HG03108 (cell line): ENCODE measurements around the gene AK4.

Source experiments
- ATAC-seq: cut with Tn5 transposase; IDR thresholded peaks from one replicate; pipeline ENCODE4 v1.9.1; 2021; ENCODE audit warnings: moderate library complexity; ENCODE audit not compliant: unreplicated experiment

The AK4 gene

GRCh38 chr1:65175171-65176055 lies 27.4 kb downstream of the AK4 start:
- no peak for ATAC-seq

- no peak for ATAC-seq
Measured at GRCh38 chr1:65176056-65176450, 28.1 kb downstream of the AK4 start.

GRCh38 chr1:65176591-65176990 lies 28.6 kb downstream of the AK4 start:
- no peak for ATAC-seq

- no peak for ATAC-seq
Measured at GRCh38 chr1:65177457-65177856, 29.5 kb downstream of the AK4 start.

GRCh38 chr1:65178235-65178634 lies 30.2 kb downstream of the AK4 start:
- ATAC-seq, result no peak

GRCh38 chr1:65179148-65179547 lies 31.1 kb downstream of the AK4 start:
- ATAC-seq, result no peak

- no peak for ATAC-seq
Measured at GRCh38 chr1:65180977-65181376, 33.0 kb downstream of the AK4 start.

GRCh38 chr1:65182658-65183268 lies 34.8 kb downstream of the AK4 start:
- no peak for ATAC-seq

- ATAC-seq, result no peak
Measured at GRCh38 chr1:65189576-65190115, 41.6 kb downstream of the AK4 start.

GRCh38 chr1:65190229-65190628 lies 42.2 kb downstream of the AK4 start:
- no peak for ATAC-seq

GRCh38 chr1:65193129-65193695 lies 45.2 kb downstream of the AK4 start:
- ATAC-seq, result no peak

- no peak for ATAC-seq
Measured at GRCh38 chr1:65195495-65196417, 47.8 kb downstream of the AK4 start.

- ATAC-seq, result no peak
Measured at GRCh38 chr1:65196926-65197325, 48.9 kb downstream of the AK4 start.

- ATAC-seq, result no peak
Measured at GRCh38 chr1:65197636-65198035, 49.6 kb downstream of the AK4 start.

- ATAC-seq, result no peak
Measured at GRCh38 chr1:65198096-65198495, 50.1 kb downstream of the AK4 start.

- no peak for ATAC-seq
Measured at GRCh38 chr1:65200411-65200810, 52.4 kb downstream of the AK4 start.

GRCh38 chr1:65206836-65207235 lies 58.8 kb downstream of the AK4 start:
- no peak for ATAC-seq

- ATAC-seq, result peak; percentile 69
Measured at GRCh38 chr1:65207317-65207716, 59.3 kb downstream of the AK4 start.

GRCh38 chr1:65208563-65208973 lies 60.6 kb downstream of the AK4 start:
- ATAC-seq, result no peak

GRCh38 chr1:65209005-65209885 lies 61.2 kb downstream of the AK4 start:
- no peak for ATAC-seq
